ENCODE measurements around the gene ZFP57. TPM values are rescaled to one million over a fixed set of nuclear protein-coding genes. Genes with fewer than 3 reads are reported as not detected.

The ZFP57 gene
- total and polyA plus RNA-seq, 4 donors, result 0.49 to 7.1 TPM; not detected in 2

DNA sequence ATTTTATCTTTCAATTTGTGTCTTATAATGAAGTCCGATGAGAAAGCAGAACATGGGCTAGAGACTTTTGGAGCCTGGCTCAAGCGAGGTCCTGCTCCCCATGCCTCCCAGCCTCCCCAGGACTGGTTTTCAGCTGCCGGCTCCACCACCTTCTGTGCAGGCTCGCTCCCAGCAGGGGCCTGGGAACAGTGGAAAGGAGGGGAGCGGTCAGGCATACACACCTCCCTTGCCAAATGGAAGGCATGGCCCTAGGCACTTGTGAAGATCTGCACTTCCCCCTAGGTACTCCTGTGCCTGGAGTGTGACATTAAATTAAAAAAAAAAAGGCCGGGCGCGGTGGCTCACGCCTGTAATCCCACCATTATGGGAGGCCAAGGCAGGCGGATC lies 28.8 kb downstream of the ZFP57 start:
- H3K4me3 ChIP-seq (ENCODE audit: low read length in 2 of 2), result no peak overlapping the region
- H3K36me3 ChIP-seq (ENCODE audit: control insufficient read depth in 1 of 2, insufficient read depth in 2 of 2, low read length in 1 of 2), result no peaks in the 10 kb centered on the region
- no peaks in the 10 kb centered on the region for H3K4me1 ChIP-seq (ENCODE audit: control insufficient read depth in 1 of 2, insufficient read depth in 2 of 2, low read length in 2 of 2)
- no peak overlapping the region for H3K27ac ChIP-seq (ENCODE audit: low read depth in 1 of 2, low read length in 2 of 2)
- H3K27me3 ChIP-seq (ENCODE audit: control insufficient read depth in 1 of 2, insufficient read depth in 2 of 2, low read length in 1 of 2), result no peaks in the 10 kb centered on the region
- DNase-seq, result no peak
- no peaks in the 10 kb centered on the region for H3K9me3 ChIP-seq (ENCODE audit: control insufficient read depth, low read length)
- no peak for ATAC-seq (ENCODE audit: low FRiP score)
- intact Hi-C loops (cut with DNase I), result loop anchor here (5.0 kb wide), 3 partner anchors 35 to 95 kb away; no protein-coding TSS in a partner anchor
- 86 to 88% methylated on average over 10 of the region's 10 CpGs for WGBS, 2 donors

DNA sequence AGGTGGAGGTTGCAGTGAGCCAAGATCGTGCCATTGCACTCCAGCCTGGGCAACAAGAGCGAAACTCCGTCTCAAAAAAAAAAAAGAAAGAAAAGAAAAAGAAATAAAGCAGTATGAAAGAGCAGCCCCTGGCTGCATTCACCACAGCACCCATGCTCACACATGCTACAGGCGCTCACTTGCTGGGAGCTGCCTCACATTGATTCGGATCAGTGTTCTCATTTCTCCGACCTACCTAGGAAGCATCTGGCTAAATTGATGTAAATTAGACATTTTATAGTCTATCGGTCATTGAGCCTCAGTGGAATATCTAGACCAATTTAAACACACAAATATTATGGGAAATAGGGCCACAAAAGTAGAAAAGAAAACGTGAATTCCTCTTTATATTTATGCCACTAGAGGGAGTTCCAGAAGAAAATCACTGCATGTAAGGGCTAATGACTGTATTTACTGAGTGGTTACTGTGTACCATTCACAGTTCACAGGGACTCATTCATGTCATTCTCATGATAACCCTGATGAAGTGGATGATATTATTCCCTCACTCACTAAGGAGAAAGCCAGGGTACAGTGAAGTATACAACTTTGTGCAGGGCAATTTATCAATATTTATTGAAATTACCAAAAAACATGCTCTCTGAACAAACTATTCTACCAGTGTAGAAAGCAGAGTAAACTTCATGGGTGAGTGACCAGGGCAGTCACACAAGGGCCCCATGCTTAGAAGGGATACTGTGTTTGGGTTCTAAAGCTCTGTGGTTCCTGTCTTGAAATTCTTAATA lies 29.3 kb downstream of the ZFP57 start:
- ATAC-seq (ENCODE audit: low FRiP score) (no peak), DNase-seq (no peak)
- Histone ChIP-seq H3K4me3 (ENCODE audit: low read length in 2 of 2) (no peak overlapping the region), H3K27ac (ENCODE audit: low read depth in 1 of 2, low read length in 2 of 2) (no peak overlapping the region), H3K36me3 (ENCODE audit: control insufficient read depth in 1 of 2, insufficient read depth in 2 of 2, low read length in 1 of 2) (no peaks in the 10 kb centered on the region), H3K9me3 (ENCODE audit: control insufficient read depth, low read length) (no peaks in the 10 kb centered on the region), H3K27me3 (ENCODE audit: control insufficient read depth in 1 of 2, insufficient read depth in 2 of 2, low read length in 1 of 2) (no peaks in the 10 kb centered on the region), H3K4me1 (ENCODE audit: control insufficient read depth in 1 of 2, insufficient read depth in 2 of 2, low read length in 2 of 2) (no peaks in the 10 kb centered on the region)
- intact Hi-C loops (cut with DNase I), result loop anchor here (5.0 kb wide), 3 partner anchors 36 to 96 kb away; no protein-coding TSS in a partner anchor
- WGBS, 2 donors, result 63 to 66% methylated on average over 7 to 8 of the region's 8 CpGs

GRCh38 chr6:29649701-29650673 lies 31.0 kb downstream of the ZFP57 start:
- Histone ChIP-seq H3K27me3 (ENCODE audit: control insufficient read depth in 1 of 2, insufficient read depth in 2 of 2, low read length in 1 of 2) (no peaks in the 10 kb centered on the region), H3K27ac (ENCODE audit: low read depth in 1 of 2, low read length in 2 of 2) (peak overlapping the region; percentile 94 to 100), H3K9me3 (ENCODE audit: control insufficient read depth, low read length) (no peaks in the 10 kb centered on the region), H3K4me1 (ENCODE audit: control insufficient read depth in 1 of 2, insufficient read depth in 2 of 2, low read length in 2 of 2) (no peaks in the 10 kb centered on the region), H3K4me3 (ENCODE audit: low read length in 2 of 2) (peak overlapping the region; percentile 59 to 97), H3K36me3 (ENCODE audit: control insufficient read depth in 1 of 2, insufficient read depth in 2 of 2, low read length in 1 of 2) (no peaks in the 10 kb centered on the region)
- 2% methylated on average over 33 of the region's 33 CpGs for WGBS, 2 donors
- peak; percentile 99 for DNase-seq
- peak; percentile 97 for ATAC-seq (ENCODE audit: low FRiP score)
- intact Hi-C loops (cut with DNase I), result loop anchor here (5.0 kb wide), 3 partner anchors 37 to 97 kb away; no protein-coding TSS in a partner anchor

DNA sequence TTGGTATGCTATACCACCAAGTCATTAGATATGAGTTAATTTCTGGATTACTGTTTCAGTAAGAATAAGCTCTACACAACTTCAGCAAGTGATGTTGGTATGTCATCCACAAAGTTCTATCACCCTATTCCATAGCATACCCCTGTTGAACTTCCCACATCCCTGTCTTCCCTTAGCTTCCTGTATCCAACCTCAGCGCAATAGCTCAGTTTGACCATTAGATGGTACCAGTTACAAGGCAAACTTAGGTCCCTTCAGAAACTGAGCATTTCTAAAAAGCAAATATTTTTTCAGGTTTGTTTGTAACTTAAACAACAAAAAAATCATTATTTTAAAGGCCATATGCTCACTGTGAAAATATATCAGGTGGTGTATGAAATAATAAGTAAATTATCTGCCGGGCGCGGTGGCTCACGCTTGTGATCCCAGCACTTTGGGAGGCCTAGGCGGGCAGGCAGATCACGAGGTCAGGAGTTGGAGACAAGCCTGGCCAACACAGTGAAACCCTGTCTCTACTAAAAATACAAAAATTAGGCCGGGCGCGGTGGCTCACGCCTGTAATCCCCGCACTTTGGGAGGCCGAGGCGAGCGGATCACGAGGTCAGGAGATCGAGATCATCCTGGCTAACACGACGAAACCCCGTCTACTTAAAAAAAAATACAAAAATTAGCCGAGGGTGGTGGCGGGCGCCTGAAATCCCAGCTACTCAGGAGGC lies 32.9 kb downstream of the ZFP57 start:
- H3K27ac ChIP-seq (ENCODE audit: low read depth in 1 of 2, low read length in 2 of 2), result no peak overlapping the region
- 85 to 88% methylated on average over 23 of the region's 23 CpGs for WGBS, 2 donors
- intact Hi-C loops (cut with DNase I), result no loop called here

GRCh38 chr6:29641430-29642148 lies 39.4 kb downstream of the ZFP57 start:
- WGBS, 2 donors, result 43 to 49% methylated on average over 3 of the region's 3 CpGs
- H3K4me3 ChIP-seq (ENCODE audit: low read length in 2 of 2), result no peak overlapping the region
- no peaks in the 10 kb centered on the region for H3K27me3 ChIP-seq (ENCODE audit: control insufficient read depth in 1 of 2, insufficient read depth in 2 of 2, low read length in 1 of 2)
- intact Hi-C loops (cut with DNase I), result no loop called here
- no peaks in the 10 kb centered on the region for H3K36me3 ChIP-seq (ENCODE audit: control insufficient read depth in 1 of 2, insufficient read depth in 2 of 2, low read length in 1 of 2)
- no peaks in the 10 kb centered on the region for H3K4me1 ChIP-seq (ENCODE audit: control insufficient read depth in 1 of 2, insufficient read depth in 2 of 2, low read length in 2 of 2)
- no peak for ATAC-seq (ENCODE audit: low FRiP score)
- DNase-seq, result no peak
- no peaks in the 10 kb centered on the region for H3K9me3 ChIP-seq (ENCODE audit: control insufficient read depth, low read length)
- H3K27ac ChIP-seq (ENCODE audit: low read depth in 1 of 2, low read length in 2 of 2), result no peak overlapping the region

More for the DNA sequence above, 32.9 kb downstream of the ZFP57 start:
- H3K9me3 ChIP-seq (ENCODE audit: control insufficient read depth, low read length), result no peaks in the 10 kb centered on the region
- ATAC-seq (ENCODE audit: low FRiP score), result no peak
- no peak overlapping the region for H3K4me3 ChIP-seq (ENCODE audit: low read length in 2 of 2)
- H3K36me3 ChIP-seq (ENCODE audit: control insufficient read depth in 1 of 2, insufficient read depth in 2 of 2, low read length in 1 of 2), result no peaks in the 10 kb centered on the region
- no peaks in the 10 kb centered on the region for H3K27me3 ChIP-seq (ENCODE audit: control insufficient read depth in 1 of 2, insufficient read depth in 2 of 2, low read length in 1 of 2)
- H3K4me1 ChIP-seq (ENCODE audit: control insufficient read depth in 1 of 2, insufficient read depth in 2 of 2, low read length in 2 of 2), result no peaks in the 10 kb centered on the region
- no peak for DNase-seq

DNA sequence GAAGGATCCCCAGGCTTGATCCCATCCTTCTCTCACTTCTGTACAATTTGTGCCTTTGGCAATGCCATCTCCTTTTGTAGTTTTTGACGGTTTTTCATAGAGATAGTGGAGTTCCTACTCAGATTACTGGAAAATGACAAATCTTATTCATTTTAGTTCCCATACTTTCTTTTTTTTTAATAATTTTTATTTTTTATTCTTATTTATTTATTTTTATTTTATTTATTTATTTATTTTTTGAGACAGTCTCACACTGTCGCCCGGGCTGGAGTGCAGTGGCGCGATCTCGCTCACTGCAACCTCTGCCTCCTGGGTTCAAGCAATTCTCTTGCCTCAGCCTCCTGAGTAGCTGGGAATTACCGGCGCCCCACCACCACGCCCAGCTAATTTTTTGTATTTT lies 43.7 kb downstream of the ZFP57 start:
- no peak overlapping the region for H3K4me3 ChIP-seq (ENCODE audit: low read length in 2 of 2)
- no peaks in the 10 kb centered on the region for H3K27me3 ChIP-seq (ENCODE audit: control insufficient read depth in 1 of 2, insufficient read depth in 2 of 2, low read length in 1 of 2)
- intact Hi-C loops (cut with DNase I), result no loop called here
- no peaks in the 10 kb centered on the region for H3K36me3 ChIP-seq (ENCODE audit: control insufficient read depth in 1 of 2, insufficient read depth in 2 of 2, low read length in 1 of 2)
- ATAC-seq (ENCODE audit: low FRiP score) (no peak), DNase-seq (no peak)
- 89 to 90% methylated on average over 9 of the region's 9 CpGs for WGBS, 2 donors
- no peaks in the 10 kb centered on the region for H3K9me3 ChIP-seq (ENCODE audit: control insufficient read depth, low read length)
- no peak overlapping the region for H3K27ac ChIP-seq (ENCODE audit: low read depth in 1 of 2, low read length in 2 of 2)
- no peaks in the 10 kb centered on the region for H3K4me1 ChIP-seq (ENCODE audit: control insufficient read depth in 1 of 2, insufficient read depth in 2 of 2, low read length in 2 of 2)

DNA sequence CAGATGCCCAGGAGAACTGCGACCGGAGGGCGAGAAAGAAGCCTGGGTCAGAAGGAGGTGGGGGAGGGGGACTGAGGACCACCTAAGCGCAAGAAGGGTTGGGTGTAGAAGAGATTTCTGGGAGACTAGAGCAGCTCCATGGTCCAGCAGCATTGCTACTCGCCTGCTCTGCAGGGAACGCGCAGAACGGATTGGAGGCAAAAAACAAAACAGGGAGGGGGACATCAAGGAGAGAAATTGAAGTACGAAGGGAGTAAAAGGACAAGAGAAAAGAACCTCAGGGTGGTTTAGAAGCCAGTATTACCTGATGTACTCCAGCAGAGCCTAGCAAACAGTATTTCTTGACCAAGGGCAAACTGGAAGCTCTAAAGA lies 47.4 kb downstream of the ZFP57 start:
- H3K27ac ChIP-seq (ENCODE audit: low read depth in 1 of 2, low read length in 2 of 2), result no peak overlapping the region
- no peaks in the 10 kb centered on the region for H3K27me3 ChIP-seq (ENCODE audit: control insufficient read depth in 1 of 2, insufficient read depth in 2 of 2, low read length in 1 of 2)
- ATAC-seq (ENCODE audit: low FRiP score) (peak; percentile 42), DNase-seq (no peak)
- no peaks in the 10 kb centered on the region for H3K36me3 ChIP-seq (ENCODE audit: control insufficient read depth in 1 of 2, insufficient read depth in 2 of 2, low read length in 1 of 2)
- no peaks in the 10 kb centered on the region for H3K4me1 ChIP-seq (ENCODE audit: control insufficient read depth in 1 of 2, insufficient read depth in 2 of 2, low read length in 2 of 2)
- intact Hi-C loops (cut with DNase I), result no loop called here
- peak overlapping the region; percentile 8 to 96 for H3K4me3 ChIP-seq (ENCODE audit: low read length in 2 of 2)
- 1 to 2% methylated on average over 9 of the region's 9 CpGs for WGBS, 2 donors
- no peaks in the 10 kb centered on the region for H3K9me3 ChIP-seq (ENCODE audit: control insufficient read depth, low read length)

Data from aorta (tissue), 5 donors.